NT2/D1 (cell line): ENCODE data around the gene SLC10A1.

Experiments used
- DNase-seq: peaks from one replicate; pipeline ENCODE4 v3.0.0-alpha.2; 2011; ENCODE audit warnings: low read depth, low spot score
- H3K27me3 ChIP-seq: 2 replicates; pipeline ENCODE4 v1.6.0; 2011; ENCODE audit warnings: mild to moderate bottlenecking; ENCODE audit not compliant: insufficient read length, insufficient read depth
- H3K36me3 ChIP-seq: 2 replicates; pipeline ENCODE4 v1.6.1; 2011; ENCODE audit warnings: mild to moderate bottlenecking, low read length, mixed read lengths; ENCODE audit not compliant: insufficient read depth, insufficient read length
- H3K4me1 ChIP-seq: 2 replicates; pipeline ENCODE4 v1.5.1; 2011; ENCODE audit not compliant: insufficient read depth, insufficient read length
- H3K4me3 ChIP-seq: 2 replicates; pipeline ENCODE4 v1.5.1; 2011; ENCODE audit warnings: low read depth; ENCODE audit not compliant: insufficient read length
- H3K9ac ChIP-seq: 2 replicates; pipeline ENCODE4 v1.6.0; 2011; ENCODE audit warnings: low read depth; ENCODE audit not compliant: insufficient read length
- H3K9me3 ChIP-seq: 2 replicates; pipeline ENCODE4 v1.5.1; 2011; ENCODE audit warnings: mild to moderate bottlenecking, low read length; ENCODE audit not compliant: insufficient read depth
- SUZ12 ChIP-seq: IDR thresholded peaks from 2 replicates; pipeline ENCODE4 v1.6.1; 2011; ENCODE audit not compliant: insufficient read length, insufficient read depth; ENCODE audit errors: extremely low read depth
- YY1 ChIP-seq: IDR thresholded peaks from 2 replicates; pipeline ENCODE4 v1.6.1; 2011; ENCODE audit not compliant: insufficient read length, insufficient read depth
- ZNF274 ChIP-seq: IDR thresholded peaks from 2 replicates; pipeline ENCODE4 v1.6.1; 2011; ENCODE audit warnings: mild to moderate bottlenecking, low read depth, low read length

Gene SLC10A1

GRCh38 chr14:69792887-69793421 lies 4.1 kb downstream of the SLC10A1 start:
- TF ChIP-seq YY1 (no peak), ZNF274 (no peak), SUZ12 (no peak)
- Histone ChIP-seq H3K9me3 (no peaks in the 10 kb centered on the region), H3K4me3 (no peak overlapping the region), H3K27me3 (no peaks in the 10 kb centered on the region), H3K36me3 (no peaks in the 10 kb centered on the region), H3K9ac (no peak overlapping the region), H3K4me1 (no peaks in the 10 kb centered on the region)
- DNase-seq: no peak

DNA sequence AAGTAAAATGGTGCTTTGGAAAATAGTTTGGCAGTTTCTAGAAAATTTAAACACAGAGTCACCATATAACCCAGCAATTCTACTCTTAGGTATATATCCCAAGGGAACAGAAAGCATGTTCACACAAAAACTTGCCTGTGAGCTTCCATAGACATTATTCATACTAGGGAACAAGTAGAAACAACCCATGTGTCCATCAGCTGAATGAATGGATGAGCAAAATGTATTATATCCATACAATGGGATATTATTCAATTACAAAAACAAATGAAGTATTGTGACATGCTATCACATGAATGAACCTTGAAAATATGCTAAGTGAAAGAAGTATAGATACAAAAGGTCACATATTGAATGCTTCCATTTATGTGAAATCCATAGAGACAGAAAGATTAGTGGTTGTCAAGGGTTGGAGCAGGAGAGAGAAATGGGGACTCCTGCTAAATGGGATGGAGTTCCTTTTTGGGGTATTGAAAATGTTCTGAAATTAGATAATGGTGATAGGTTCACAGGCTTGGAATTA lies 7.9 kb downstream of the SLC10A1 start:
- H3K4me3 ChIP-seq: no peak overlapping the region
- peaks cover 10% of the 10 kb centered on the region for H3K36me3 ChIP-seq
- H3K9ac ChIP-seq: no peak overlapping the region
- H3K4me1 ChIP-seq: no peaks in the 10 kb centered on the region
- DNase-seq: no peak
- no peaks in the 10 kb centered on the region for H3K9me3 ChIP-seq
- H3K27me3 ChIP-seq: no peaks in the 10 kb centered on the region
- no peak for TF ChIP-seq SUZ12

GRCh38 chr14:69786603-69787002 lies 10.4 kb downstream of the SLC10A1 start:
- no peaks in the 10 kb centered on the region for H3K4me1 ChIP-seq
- H3K4me3 ChIP-seq: no peak overlapping the region
- DNase-seq: no peak
- no peak for TF ChIP-seq ZNF274
- TF ChIP-seq YY1: no peak
- TF ChIP-seq SUZ12: no peak
- no peaks in the 10 kb centered on the region for H3K27me3 ChIP-seq
- no peaks in the 10 kb centered on the region for H3K9me3 ChIP-seq
- peaks cover 21% of the 10 kb centered on the region for H3K36me3 ChIP-seq
- H3K9ac ChIP-seq: no peak overlapping the region

GRCh38 chr14:69784942-69785341 lies 12.1 kb downstream of the SLC10A1 start:
- no peak for TF ChIP-seq SUZ12
- no peak for TF ChIP-seq ZNF274
- TF ChIP-seq YY1: no peak
- Histone ChIP-seq H3K9ac (no peak overlapping the region), H3K4me3 (no peak overlapping the region), H3K36me3 (peaks cover 34% of the 10 kb centered on the region), H3K9me3 (no peaks in the 10 kb centered on the region), H3K27me3 (no peaks in the 10 kb centered on the region), H3K4me1 (no peaks in the 10 kb centered on the region)
- no peak for DNase-seq

- Histone ChIP-seq H3K9ac (no peak overlapping the region), H3K27me3 (no peaks in the 10 kb centered on the region), H3K9me3 (no peaks in the 10 kb centered on the region), H3K36me3 (peaks cover 62% of the 10 kb centered on the region), H3K4me3 (no peak overlapping the region), H3K4me1 (no peaks in the 10 kb centered on the region)
- no peak for TF ChIP-seq YY1
- TF ChIP-seq SUZ12: no peak
- no peak for TF ChIP-seq ZNF274
- DNase-seq: no peak
Measured at GRCh38 chr14:69780952-69781351, 16.1 kb downstream of the SLC10A1 start.

DNA sequence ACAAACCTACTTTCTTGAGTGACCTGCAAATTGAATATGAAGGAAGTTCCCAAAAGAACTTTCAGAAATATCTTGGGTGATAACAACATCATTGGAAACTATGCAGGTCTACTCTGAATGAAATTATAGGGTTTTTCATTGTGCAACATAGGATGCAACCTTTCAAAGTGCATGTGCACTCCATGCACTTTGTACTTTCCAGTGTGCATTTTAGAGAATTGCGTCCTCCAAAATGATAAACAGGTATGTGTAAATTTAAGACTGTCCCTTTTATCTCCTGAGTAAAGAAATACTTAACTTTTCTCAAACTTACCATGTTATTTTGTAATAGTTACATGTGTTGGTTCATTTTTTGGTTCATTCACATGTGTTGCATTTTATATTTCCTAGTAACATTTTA lies 16.9 kb downstream of the SLC10A1 start:
- Histone ChIP-seq H3K4me1 (no peaks in the 10 kb centered on the region), H3K27me3 (no peaks in the 10 kb centered on the region), H3K9me3 (no peaks in the 10 kb centered on the region), H3K36me3 (peaks cover 69% of the 10 kb centered on the region), H3K4me3 (no peak overlapping the region), H3K9ac (no peak overlapping the region)
- DNase-seq: no peak
- TF ChIP-seq YY1: no peak
- no peak for TF ChIP-seq ZNF274
- no peak for TF ChIP-seq SUZ12

- Histone ChIP-seq H3K4me1 (no peaks in the 10 kb centered on the region), H3K36me3 (peaks cover 79% of the 10 kb centered on the region), H3K4me3 (no peak overlapping the region)
Measured at GRCh38 chr14:69779088-69779487, 18.0 kb downstream of the SLC10A1 start.

More at GRCh38 chr14:69779088-69779487, 18.0 kb downstream of the SLC10A1 start:
- Histone ChIP-seq H3K27me3 (no peaks in the 10 kb centered on the region), H3K9ac (no peak overlapping the region), H3K9me3 (no peaks in the 10 kb centered on the region)
- DNase-seq: no peak
- TF ChIP-seq ZNF274: no peak
- no peak for TF ChIP-seq YY1
- TF ChIP-seq SUZ12: no peak
